Measurements from ENCODE around the gene IGSF5.

Gene IGSF5

GRCh38 chr21:39812983-39813382 lies 68.0 kb downstream of the IGSF5 start:
- DNase-seq (ENCODE audit: extremely low read depth in 1 of 2, low read depth in 1 of 2), result no peak

DNA sequence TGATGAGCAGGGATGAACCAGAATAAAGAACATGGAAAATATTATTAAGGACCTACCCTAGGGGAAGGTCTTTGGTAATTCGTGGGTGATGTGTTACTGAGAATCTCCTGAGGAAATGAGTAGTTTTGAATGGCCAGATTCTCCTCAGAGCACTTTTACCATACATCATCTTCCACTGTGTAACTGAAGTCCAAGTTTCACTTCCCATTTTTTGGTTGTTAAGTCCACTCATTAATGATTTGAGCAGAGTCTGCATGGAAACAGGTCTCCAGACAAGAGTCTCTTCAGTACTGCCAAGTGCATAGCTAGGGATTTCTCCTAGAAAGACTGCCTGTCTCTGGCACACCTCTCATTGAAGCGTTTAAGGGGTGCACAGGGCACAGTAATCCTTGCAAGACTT lies 73.6 kb downstream of the IGSF5 start:
- no peak for DNase-seq (ENCODE audit: extremely low read depth in 1 of 2, low read depth in 1 of 2)

GRCh38 chr21:39822042-39822441 lies 77.1 kb downstream of the IGSF5 start:
- DNase-seq (ENCODE audit: extremely low read depth in 1 of 2, low read depth in 1 of 2), result no peak

DNA sequence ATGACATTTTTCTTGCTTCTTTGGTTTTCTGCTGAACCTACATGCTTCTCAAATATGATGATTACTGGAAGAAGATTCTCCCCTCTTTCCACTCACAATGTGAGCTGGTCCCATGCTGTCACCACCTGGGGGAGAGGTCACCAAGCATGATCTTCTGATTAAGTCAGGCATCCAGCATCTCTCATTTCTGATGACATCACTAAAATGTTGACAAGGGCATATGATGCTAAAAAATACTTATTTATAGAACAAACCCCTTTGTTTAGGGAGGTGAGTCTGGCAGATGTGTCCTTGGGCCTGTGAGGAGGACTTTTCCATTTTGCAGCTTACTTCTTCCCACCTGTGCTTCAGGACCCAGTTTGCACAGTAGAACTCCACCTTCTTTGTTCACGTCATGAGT lies 80.3 kb downstream of the IGSF5 start:
- no peak for DNase-seq (ENCODE audit: extremely low read depth in 1 of 2, low read depth in 1 of 2)

DNA sequence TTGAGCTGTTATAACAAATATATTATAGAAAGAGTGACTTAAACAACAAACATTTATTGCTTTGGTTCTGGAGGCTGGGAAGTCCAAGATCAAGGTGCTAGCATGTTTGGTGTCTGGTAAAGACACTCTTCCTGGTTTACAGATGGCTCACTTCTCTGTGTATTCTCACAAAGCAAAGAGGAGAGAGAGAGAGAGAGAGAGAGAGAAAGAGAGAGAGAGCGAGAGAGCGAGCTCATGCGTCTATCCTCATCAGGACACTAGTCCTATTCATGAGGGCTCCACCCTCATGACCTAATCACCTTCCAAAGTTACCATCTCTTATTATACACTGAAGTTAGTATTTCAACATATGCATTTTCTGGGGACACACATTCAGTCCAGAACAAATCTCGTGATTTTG lies 89.6 kb downstream of the IGSF5 start:
- no peak for DNase-seq (ENCODE audit: extremely low read depth in 1 of 2, low read depth in 1 of 2)

GRCh38 chr21:39837861-39838359 lies 92.9 kb downstream of the IGSF5 start:
- DNase-seq (ENCODE audit: extremely low read depth in 1 of 2, low read depth in 1 of 2), result no peak

DNA sequence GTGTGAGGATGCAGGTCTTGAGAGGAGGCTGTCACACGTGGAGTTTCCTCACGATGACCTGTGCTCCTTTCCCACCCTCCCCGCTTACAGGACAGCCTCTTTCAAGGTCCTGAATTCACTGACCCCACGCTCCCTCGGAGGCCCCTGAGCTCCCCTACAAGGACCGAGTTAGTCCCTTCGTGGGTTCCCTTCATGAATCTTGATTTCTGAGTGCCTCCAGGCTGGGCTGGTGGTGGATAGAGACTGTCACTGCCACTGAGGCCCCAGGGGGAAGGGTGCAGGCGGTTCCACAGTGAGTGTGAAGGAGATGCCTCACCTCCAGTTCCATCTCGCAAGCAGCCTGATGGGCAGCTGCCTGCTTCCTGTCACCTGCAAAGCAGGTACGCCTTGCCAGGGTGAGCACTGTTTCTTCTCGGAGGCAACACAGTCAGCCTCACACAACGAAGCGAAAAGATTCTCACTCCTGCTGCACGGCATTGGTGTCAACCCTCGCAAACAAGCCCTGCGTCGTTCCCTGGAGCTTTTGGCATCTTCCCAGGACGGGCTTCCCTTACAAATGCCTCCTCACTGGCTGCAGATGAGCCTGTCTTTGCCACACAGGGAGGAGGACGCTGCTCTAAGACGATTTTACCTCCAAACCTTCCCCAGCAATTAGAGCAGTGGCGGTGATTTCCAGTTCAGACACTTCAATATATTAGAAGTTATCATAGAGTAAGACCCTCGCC lies 95.6 kb downstream of the IGSF5 start:
- DNase-seq (ENCODE audit: extremely low read depth in 1 of 2, low read depth in 1 of 2), result no peak

DNA sequence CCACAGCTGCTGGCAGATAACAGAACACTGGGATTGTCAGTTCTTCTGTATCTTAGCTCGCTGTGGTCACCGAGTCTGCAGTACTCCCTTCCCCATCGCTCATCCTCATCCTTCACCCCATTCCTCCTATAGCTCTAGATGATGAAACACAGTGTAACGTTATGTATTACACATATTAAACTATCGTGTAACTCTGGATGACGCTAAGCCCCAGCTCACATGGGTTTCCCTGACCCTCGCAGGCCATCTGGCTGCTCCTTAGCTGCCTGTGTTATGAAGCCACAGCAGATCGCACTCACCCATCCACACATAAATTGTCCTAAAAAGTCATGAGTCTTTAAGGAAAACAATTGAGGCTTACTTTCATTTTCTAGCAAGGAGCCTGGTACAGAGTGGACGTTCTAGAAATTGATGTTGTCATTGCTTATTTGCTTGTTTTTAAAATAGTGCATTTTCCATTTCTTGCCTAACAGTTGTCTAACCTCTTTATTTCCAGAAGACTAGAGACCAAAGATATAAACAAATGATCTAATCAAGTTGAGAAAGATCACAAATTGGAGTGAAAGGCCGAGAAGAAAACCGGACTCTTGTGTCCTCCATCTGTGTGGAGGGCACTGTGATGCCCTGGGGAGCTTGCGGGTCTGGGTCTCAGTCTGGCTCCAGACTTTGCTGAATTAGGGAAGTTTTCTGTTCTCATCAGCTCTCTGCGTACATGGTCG lies 97.9 kb downstream of the IGSF5 start:
- DNase-seq (ENCODE audit: extremely low read depth in 1 of 2, low read depth in 1 of 2), result no peak

GRCh38 chr21:39843483-39843882 lies 98.5 kb downstream of the IGSF5 start:
- DNase-seq (ENCODE audit: extremely low read depth in 1 of 2, low read depth in 1 of 2), result no peak

- DNase-seq (ENCODE audit: extremely low read depth in 1 of 2, low read depth in 1 of 2), result no peak
Observed at GRCh38 chr21:39843916-39844315, 98.9 kb downstream of the IGSF5 start.

- DNase-seq (ENCODE audit: extremely low read depth in 1 of 2, low read depth in 1 of 2), result no peak
Observed at GRCh38 chr21:39845571-39846130, 100.7 kb downstream of the IGSF5 start.

GRCh38 chr21:39847877-39848276 lies 102.9 kb downstream of the IGSF5 start:
- no peak for DNase-seq (ENCODE audit: extremely low read depth in 1 of 2, low read depth in 1 of 2)

DNA sequence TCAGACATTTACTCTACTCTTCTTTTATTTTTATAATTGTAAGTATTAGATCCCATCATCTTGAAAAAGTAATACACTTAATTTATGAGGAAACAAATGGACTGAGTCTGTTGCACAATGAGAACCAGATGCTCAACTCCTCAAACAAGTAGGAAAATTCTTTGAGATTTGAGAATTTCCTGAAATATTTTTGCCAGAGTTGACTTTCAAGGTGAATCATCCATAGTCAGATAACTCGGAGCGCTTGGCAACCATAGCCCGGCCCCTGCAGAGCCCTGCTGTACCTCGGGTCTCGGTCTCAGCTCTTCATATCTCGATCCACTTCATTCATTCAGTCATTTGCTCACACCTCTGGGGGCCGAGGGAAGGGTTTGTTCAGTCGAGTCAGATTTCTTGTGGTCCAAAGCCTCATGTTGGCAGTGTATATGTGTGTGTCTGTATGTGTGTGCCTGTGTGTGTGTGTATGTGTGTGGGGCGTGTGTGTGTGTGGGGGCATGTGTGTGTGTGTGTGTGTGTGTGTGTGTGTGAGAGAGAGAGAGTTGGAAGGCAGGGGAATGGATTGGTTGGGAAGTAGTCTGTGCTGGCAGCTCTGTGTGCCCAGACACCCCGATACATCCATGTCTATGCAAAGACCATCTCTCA lies 104.2 kb downstream of the IGSF5 start:
- no peak for DNase-seq (ENCODE audit: extremely low read depth in 1 of 2, low read depth in 1 of 2)

DNA sequence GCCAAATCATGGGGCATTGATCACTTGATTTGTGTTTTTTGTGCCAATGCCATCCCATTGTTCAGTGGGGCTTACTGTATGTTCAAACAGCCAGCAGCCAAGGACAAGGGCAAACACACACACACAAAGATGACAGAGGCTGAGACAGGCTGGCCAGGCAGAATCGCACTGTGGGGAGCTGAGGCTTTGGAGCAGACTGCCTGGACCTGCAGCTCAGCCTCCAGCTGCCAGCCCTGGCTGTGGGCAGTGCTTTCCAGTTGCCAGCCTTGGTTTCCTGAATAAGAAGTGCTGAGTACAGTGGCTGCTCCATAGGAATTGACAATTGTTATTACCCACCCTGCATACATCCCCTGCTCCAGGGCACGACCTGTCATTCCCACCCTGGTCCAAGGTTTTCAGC lies 105.3 kb downstream of the IGSF5 start:
- no peak for DNase-seq (ENCODE audit: extremely low read depth in 1 of 2, low read depth in 1 of 2)

GRCh38 chr21:39851002-39851618 lies 106.1 kb downstream of the IGSF5 start:
- DNase-seq (ENCODE audit: extremely low read depth in 1 of 2, low read depth in 1 of 2), result no peak

Data from stimulated activated CD8-positive, alpha-beta memory T cell treated with anti-CD3 and anti-CD28 coated beads, Interleukin-7, amount 100 ng/mL, for 48 hours (primary cell).